Gastrocnemius medialis (tissue), 4 donors: ENCODE data around the gene UMODL1. TPM values are rescaled to one million over a fixed set of nuclear protein-coding genes. Genes with fewer than 3 reads are reported as not detected.

Experiments
- ATAC-seq, 2 donors: fragments of 150-250 bp; one replicate each; pipeline ENCODE4 v1.9.1; 2016
- DNase-seq, 2 donors: peaks; one replicate each; pipeline ENCODE4 v3.0.0-alpha.2; 2019
- H3K27ac ChIP-seq, 4 donors: fragments of 200-600 bp; sonication (generic); 1 replicate in 1 of 4; 2 replicates in 3 of 4; pipeline ENCODE4 v1.5.1; 2016 to 2018; ENCODE audit warnings: mild to moderate bottlenecking in 2 of 4, moderate library complexity in 1 of 4
- H3K27me3 ChIP-seq, 3 donors: fragments of 200-600 bp; sonication (generic) in 2 of 3; 1 replicate in 1 of 3; 2 replicates in 2 of 3; pipeline versions ENCODE4 v1.5.1 to v1.6.0; 2016 to 2019; ENCODE audit warnings: mild to moderate bottlenecking in 1 of 3, moderate library complexity in 1 of 3
- H3K36me3 ChIP-seq, 2 donors: fragments of 200-600 bp; sonication (generic) in 1 of 2; one replicate each; pipeline ENCODE4 v1.5.1; 2017 to 2018
- H3K4me1 ChIP-seq, 2 donors: fragments of 200-600 bp; sonication (generic) in 1 of 2; one replicate each; pipeline ENCODE4 v1.5.1; 2016 to 2017; ENCODE audit warnings: mild to moderate bottlenecking in 2 of 2
- H3K4me3 ChIP-seq, 4 donors: fragments of 200-600 bp; sonication (generic) in 3 of 4; 1 replicate in 1 of 4; 2 replicates in 3 of 4; pipeline ENCODE4 v1.5.1; 2016 to 2019; ENCODE audit warnings: mild to moderate bottlenecking in 2 of 4
- H3K9me3 ChIP-seq, 3 donors: fragments of 200-600 bp; sonication (generic) in 2 of 3; 1 replicate in 1 of 3; 2 replicates in 2 of 3; pipeline ENCODE4 v1.5.1; 2016 to 2019
- CTCF ChIP-seq, 5 experiments: fragments of 450-650 bp in 3 of 5; fragments of 200-600 bp in 2 of 5; sonication (generic) in 2 of 5; IDR thresholded peaks in 4 of 5; conservative IDR thresholded peaks in 1 of 5; 1 replicate in 4 of 5; 2 replicates in 1 of 5; pipeline ENCODE4 v1.5.1; 2016 to 2019; ENCODE audit warnings: antibody characterized with exemption in 5 of 5, mild to moderate bottlenecking in 3 of 5, moderate library complexity in 3 of 5
- POLR2A ChIP-seq, 2 donors: fragments of 450-650 bp; IDR thresholded peaks; one replicate each; pipeline ENCODE4 v1.6.1; 2017; ENCODE audit warnings: antibody characterized with exemption in 2 of 2, mild to moderate bottlenecking in 2 of 2, moderate library complexity in 2 of 2
- in situ Hi-C, 4 donors: fragments of 200-750 bp; cut with MboI; loops; one replicate each; pipeline versions ENCODE4 v1.15.0 to v1.8.0; 2017; ENCODE audit warnings: low sequenced_read_pairs in 4 of 4
- intact Hi-C: fragments of 100-400 bp; cut with DNase I; formaldehyde crosslinking; loops from one replicate; pipeline ENCODE4 v1.15.1; 2023; ENCODE audit warnings: low total_unique reads
- total RNA-seq, 4 donors: library from RNA; depleted of rRNA; stranded (reverse); fragments of >200 nt; gene quantifications; one replicate each; pipeline versions ENCODE4 v1.1.0 to v1.2.3, GENCODE V29; 2016

UMODL1 gene
- total RNA-seq, 4 donors from 2014 or later, result 0.13 TPM; not detected in 3

GRCh38 chr21:42129300-42130266 lies 58.5 kb downstream of the UMODL1 start:
- intact Hi-C loops, result no loop called here
- in situ Hi-C loops, result loop anchor here in 2 of 4 donors (25.0 kb wide), 1 partner anchor 333 kb away; no protein-coding TSS in a partner anchor
- Histone ChIP-seq H3K4me3 (no peak overlapping the region), H3K36me3 (no peaks in the 10 kb centered on the region), H3K9me3 (no peaks in the 10 kb centered on the region), H3K27me3 (peaks cover 0 to 17% (median 4%) of the 10 kb centered on the region in 3 donors), H3K4me1 (no peaks in the 10 kb centered on the region), H3K27ac (no peak overlapping the region)
- TF ChIP-seq CTCF (IDR thresholded peaks at IDR 0.05 in 4 of 5, conservative IDR thresholded peaks at IDR 0.05 in 1 of 5) (no peak), POLR2A (IDR thresholded peaks at IDR 0.05) (no peak)
- ATAC-seq, result no peak
- DNase-seq, result no peak

- no peak for TF ChIP-seq CTCF (IDR thresholded peaks at IDR 0.05 in 4 of 5, conservative IDR thresholded peaks at IDR 0.05 in 1 of 5)
- no peak for TF ChIP-seq POLR2A (IDR thresholded peaks at IDR 0.05)
- intact Hi-C loops, result no loop called here
- H3K4me1 ChIP-seq, result no peaks in the 10 kb centered on the region
- H3K36me3 ChIP-seq, result no peaks in the 10 kb centered on the region
- no peak for ATAC-seq
- H3K27me3 ChIP-seq, result peaks cover 0 to 10% (median 0%) of the 10 kb centered on the region in 3 donors
- no peak overlapping the region for H3K27ac ChIP-seq
- in situ Hi-C loops, result loop anchor here in 2 of 4 donors (25.0 kb wide), 1 partner anchor 332 kb away; no protein-coding TSS in a partner anchor
- H3K4me3 ChIP-seq, result no peak overlapping the region
- DNase-seq, result no peak
- no peaks in the 10 kb centered on the region for H3K9me3 ChIP-seq
These were observed 59.3 kb downstream of the UMODL1 start for GRCh38 chr21:42130441-42130840.

- Histone ChIP-seq H3K27ac (no peak overlapping the region), H3K4me3 (no peak overlapping the region), H3K36me3 (no peaks in the 10 kb centered on the region), H3K4me1 (no peaks in the 10 kb centered on the region), H3K9me3 (no peaks in the 10 kb centered on the region), H3K27me3 (no peaks in the 10 kb centered on the region)
- TF ChIP-seq CTCF (IDR thresholded peaks at IDR 0.05 in 4 of 5, conservative IDR thresholded peaks at IDR 0.05 in 1 of 5) (no peak), POLR2A (IDR thresholded peaks at IDR 0.05) (no peak)
- in situ Hi-C loops (loop anchor here in 2 of 4 donors (25.0 kb wide), 1 partner anchor 330 kb away; no protein-coding TSS in a partner anchor), intact Hi-C loops (no loop called here)
- no peak for DNase-seq
- ATAC-seq, result no peak
These were observed 61.1 kb downstream of the UMODL1 start for GRCh38 chr21:42132183-42132582.

- no peak for TF ChIP-seq CTCF (IDR thresholded peaks at IDR 0.05 in 4 of 5, conservative IDR thresholded peaks at IDR 0.05 in 1 of 5)
- no peak for TF ChIP-seq POLR2A (IDR thresholded peaks at IDR 0.05)
- in situ Hi-C loops, result loop anchor here in 2 of 4 donors (25.0 kb wide), 1 partner anchor 329 kb away; no protein-coding TSS in a partner anchor
- H3K4me3 ChIP-seq, result no peak overlapping the region
- DNase-seq (no peak), ATAC-seq (no peak)
- no peaks in the 10 kb centered on the region for H3K36me3 ChIP-seq
- H3K27ac ChIP-seq, result no peak overlapping the region
- intact Hi-C loops, result no loop called here
- no peaks in the 10 kb centered on the region for H3K27me3 ChIP-seq
- H3K4me1 ChIP-seq, result no peaks in the 10 kb centered on the region
- H3K9me3 ChIP-seq, result no peaks in the 10 kb centered on the region
These were observed 62.0 kb downstream of the UMODL1 start for GRCh38 chr21:42133131-42133530.
